Activated CD4-positive, alpha-beta T cell treated with anti-CD3 and anti-CD28 coated beads, Interleukin-2, amount 10 ng/mL, durations not matched to agents 24 days and 14 days (primary cell): ENCODE data around the gene EWSR1. TPM values are rescaled to one million over a fixed set of nuclear protein-coding genes. Genes with fewer than 3 reads are reported as not detected.

Experiments used
- DNase-seq: peaks from one replicate; pipeline ENCODE4 v3.0.0; 2022
- H3K27ac Mint-ChIP-seq: one replicate; pipeline ENCODE4 v1.8.0; 2022; ENCODE audit warnings: mild to moderate bottlenecking, mixed read lengths
- H3K27me3 Mint-ChIP-seq: one replicate; pipeline ENCODE4 v1.8.0; 2022; ENCODE audit warnings: mixed read lengths
- H3K36me3 Mint-ChIP-seq: one replicate; pipeline ENCODE4 v1.8.0; 2022; ENCODE audit warnings: low read depth, mild to moderate bottlenecking, mixed read lengths
- H3K4me1 Mint-ChIP-seq: one replicate; pipeline ENCODE4 v1.8.0; 2021; ENCODE audit warnings: mixed read lengths
- H3K4me3 Mint-ChIP-seq: one replicate; pipeline ENCODE4 v1.8.0; 2022; ENCODE audit warnings: mild to moderate bottlenecking, moderate library complexity, mixed read lengths
- H3K9me3 Mint-ChIP-seq: one replicate; pipeline ENCODE4 v1.8.0; 2021; ENCODE audit warnings: mixed read lengths
- intact Hi-C: fragments of 100-400 bp; cut with micrococcal nuclease; formaldehyde crosslinking; loops from one replicate; pipeline ENCODE4 v1.15.1; 2023
- total RNA-seq: library from RNA; stranded (reverse); gene quantifications from 2 replicates; pipeline ENCODE4 v1.2.3, GENCODE V29; 2022

EWSR1 gene
- total RNA-seq, 1 donor from 2014 or later: 445 TPM

DNA sequence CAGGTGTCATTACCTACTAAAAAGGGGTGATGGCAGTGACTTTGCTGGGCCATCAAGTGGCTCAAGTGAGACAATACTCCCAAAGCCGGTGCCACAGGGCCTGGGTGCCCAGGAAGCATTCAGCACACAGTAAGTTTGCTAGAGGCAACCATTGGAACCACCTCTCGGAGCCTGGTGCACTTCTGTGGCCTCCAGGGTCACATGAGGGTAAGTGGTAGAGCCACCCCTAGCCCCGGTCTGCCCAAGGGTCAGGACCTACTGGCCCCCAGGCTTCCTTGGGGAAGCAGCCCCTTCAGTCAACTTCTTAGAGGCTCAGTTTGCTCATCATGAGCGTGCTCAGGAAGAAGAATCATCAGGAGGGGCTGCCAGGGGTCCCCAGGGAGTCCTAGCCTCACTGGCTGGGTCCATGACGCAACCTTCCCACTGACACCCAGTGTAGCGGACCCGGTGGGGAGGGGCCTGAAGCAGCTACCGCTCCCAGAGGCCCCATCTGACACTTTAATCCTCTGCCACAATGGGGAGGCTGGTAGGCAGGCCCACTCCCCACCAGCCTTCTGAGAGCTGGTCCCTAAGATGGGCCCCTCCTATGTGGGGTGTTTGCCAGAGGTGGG, 64.9 kb downstream of the EWSR1 start:
- Mint-ChIP-seq H3K27me3 (no peaks in the 10 kb centered on the region), H3K4me3 (no peak overlapping the region), H3K36me3 (peaks cover 28% of the 10 kb centered on the region), H3K27ac (no peak overlapping the region), H3K4me1 (no peaks in the 10 kb centered on the region), H3K9me3 (no peaks in the 10 kb centered on the region)
- intact Hi-C loops: no loop called here
- no peak for DNase-seq

- Mint-ChIP-seq H3K27ac (no peak overlapping the region), H3K4me3 (no peak overlapping the region), H3K27me3 (no peaks in the 10 kb centered on the region), H3K9me3 (no peaks in the 10 kb centered on the region), H3K4me1 (no peaks in the 10 kb centered on the region), H3K36me3 (peaks cover 33% of the 10 kb centered on the region)
- DNase-seq: no peak
- intact Hi-C loops: no loop called here
Observed at GRCh38 chr22:29334148-29334547, 66.1 kb downstream of the EWSR1 start.

GRCh38 chr22:29334696-29335344, 66.8 kb downstream of the EWSR1 start:
- Mint-ChIP-seq H3K4me1 (no peaks in the 10 kb centered on the region), H3K4me3 (no peak overlapping the region), H3K9me3 (no peaks in the 10 kb centered on the region), H3K36me3 (peaks cover 34% of the 10 kb centered on the region), H3K27ac (no peak overlapping the region), H3K27me3 (no peaks in the 10 kb centered on the region)
- intact Hi-C loops: no loop called here
- DNase-seq: no peak

- H3K4me3 Mint-ChIP-seq: no peak overlapping the region
- H3K9me3 Mint-ChIP-seq: no peaks in the 10 kb centered on the region
- intact Hi-C loops: no loop called here
- DNase-seq: no peak
- H3K27ac Mint-ChIP-seq: no peak overlapping the region
- peaks cover 38% of the 10 kb centered on the region for H3K36me3 Mint-ChIP-seq
- H3K4me1 Mint-ChIP-seq: no peaks in the 10 kb centered on the region
- no peaks in the 10 kb centered on the region for H3K27me3 Mint-ChIP-seq
Observed at GRCh38 chr22:29335656-29336055, 67.6 kb downstream of the EWSR1 start.

DNA sequence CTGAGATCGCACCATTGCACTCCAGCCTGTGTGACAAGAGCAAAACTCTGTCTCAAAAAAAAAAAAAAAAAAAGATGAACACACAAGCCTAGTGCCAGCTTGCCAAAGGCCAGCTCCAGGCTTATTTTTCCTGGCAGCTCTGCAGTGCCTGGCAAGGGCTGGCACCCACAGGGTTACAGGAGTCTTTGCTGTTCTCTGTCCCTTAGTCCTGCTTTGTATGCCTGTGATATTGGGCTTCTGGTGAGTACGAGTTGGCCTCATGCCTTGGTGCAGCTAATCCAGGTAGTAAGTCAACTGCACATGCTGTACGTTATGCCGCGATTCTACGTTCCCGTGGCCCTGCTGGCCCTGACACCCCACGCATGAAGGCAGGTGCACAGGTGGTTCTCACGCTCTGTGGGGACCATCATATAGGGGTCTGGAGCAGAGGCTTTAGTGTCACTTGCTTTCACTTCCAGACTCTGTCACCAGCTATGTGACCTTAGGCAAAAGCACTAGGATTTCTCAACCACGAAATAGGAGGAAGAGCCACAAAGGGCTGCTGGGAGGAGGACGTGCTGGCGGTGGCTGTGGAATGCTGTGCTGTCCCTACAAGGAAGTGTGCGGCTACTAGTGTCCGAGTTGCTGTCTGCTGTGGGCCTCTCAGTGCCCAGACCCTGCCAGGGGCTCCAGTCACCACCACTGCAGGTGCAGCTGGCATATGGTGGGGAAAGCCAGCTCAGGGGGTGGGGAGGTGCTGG, 68.9 kb downstream of the EWSR1 start:
- no peak overlapping the region for H3K4me3 Mint-ChIP-seq
- H3K4me1 Mint-ChIP-seq: no peaks in the 10 kb centered on the region
- no peaks in the 10 kb centered on the region for H3K9me3 Mint-ChIP-seq
- no peak for DNase-seq
- H3K36me3 Mint-ChIP-seq: peaks cover 40% of the 10 kb centered on the region
- no peaks in the 10 kb centered on the region for H3K27me3 Mint-ChIP-seq
- intact Hi-C loops: no loop called here
- H3K27ac Mint-ChIP-seq: no peak overlapping the region

- Mint-ChIP-seq H3K4me1 (no peaks in the 10 kb centered on the region), H3K9me3 (no peaks in the 10 kb centered on the region), H3K36me3 (peaks cover 44% of the 10 kb centered on the region), H3K27me3 (no peaks in the 10 kb centered on the region), H3K4me3 (no peak overlapping the region), H3K27ac (no peak overlapping the region)
- intact Hi-C loops: no loop called here
- DNase-seq: no peak
Observed at GRCh38 chr22:29337631-29338284, 69.7 kb downstream of the EWSR1 start.

GRCh38 chr22:29338398-29338797, 70.3 kb downstream of the EWSR1 start:
- Mint-ChIP-seq H3K4me1 (no peaks in the 10 kb centered on the region), H3K27me3 (no peaks in the 10 kb centered on the region), H3K36me3 (peaks cover 46% of the 10 kb centered on the region), H3K27ac (no peak overlapping the region), H3K4me3 (no peak overlapping the region), H3K9me3 (no peaks in the 10 kb centered on the region)
- DNase-seq: no peak
- intact Hi-C loops: no loop called here

GRCh38 chr22:29339381-29340235, 71.5 kb downstream of the EWSR1 start:
- no peak overlapping the region for H3K4me3 Mint-ChIP-seq
- no peaks in the 10 kb centered on the region for H3K9me3 Mint-ChIP-seq
- no peaks in the 10 kb centered on the region for H3K4me1 Mint-ChIP-seq
- intact Hi-C loops: no loop called here
- H3K27ac Mint-ChIP-seq: no peak overlapping the region
- peaks cover 44% of the 10 kb centered on the region for H3K36me3 Mint-ChIP-seq
- no peak for DNase-seq
- no peaks in the 10 kb centered on the region for H3K27me3 Mint-ChIP-seq

- Mint-ChIP-seq H3K4me3 (no peak overlapping the region), H3K9me3 (no peaks in the 10 kb centered on the region), H3K27ac (no peak overlapping the region), H3K4me1 (no peaks in the 10 kb centered on the region), H3K27me3 (no peaks in the 10 kb centered on the region), H3K36me3 (peaks cover 42% of the 10 kb centered on the region)
- DNase-seq: no peak
- intact Hi-C loops: no loop called here
Observed at GRCh38 chr22:29340566-29340965, 72.5 kb downstream of the EWSR1 start.

GRCh38 chr22:29341056-29341848, 73.2 kb downstream of the EWSR1 start:
- intact Hi-C loops: no loop called here
- no peak for DNase-seq
- Mint-ChIP-seq H3K36me3 (peaks cover 46% of the 10 kb centered on the region), H3K9me3 (no peaks in the 10 kb centered on the region), H3K4me1 (no peaks in the 10 kb centered on the region), H3K27me3 (no peaks in the 10 kb centered on the region), H3K27ac (no peak overlapping the region), H3K4me3 (no peak overlapping the region)

DNA sequence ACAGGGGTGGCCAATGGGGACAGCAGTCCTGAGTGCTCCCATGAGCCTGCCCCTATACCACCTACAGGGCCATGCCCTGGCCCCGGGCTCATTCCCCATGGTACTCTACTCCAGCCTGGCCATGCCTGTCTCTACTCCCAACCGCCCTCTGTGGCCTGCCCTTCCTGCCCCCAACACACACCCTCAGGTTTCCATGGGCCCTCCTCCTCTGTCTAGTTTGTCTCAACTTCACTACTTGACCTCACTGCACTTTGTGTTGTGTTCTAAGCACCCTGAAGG, 73.7 kb downstream of the EWSR1 start:
- no peak for DNase-seq
- H3K27ac Mint-ChIP-seq: no peak overlapping the region
- no peaks in the 10 kb centered on the region for H3K9me3 Mint-ChIP-seq
- no peak overlapping the region for H3K4me3 Mint-ChIP-seq
- no peaks in the 10 kb centered on the region for H3K4me1 Mint-ChIP-seq
- H3K27me3 Mint-ChIP-seq: no peaks in the 10 kb centered on the region
- intact Hi-C loops: no loop called here
- H3K36me3 Mint-ChIP-seq: peaks cover 48% of the 10 kb centered on the region

- intact Hi-C loops: no loop called here
- H3K4me1 Mint-ChIP-seq: no peaks in the 10 kb centered on the region
Observed at GRCh38 chr22:29342177-29342576, 74.1 kb downstream of the EWSR1 start.

More at GRCh38 chr22:29342177-29342576, 74.1 kb downstream of the EWSR1 start:
- DNase-seq: no peak
- peaks cover 47% of the 10 kb centered on the region for H3K36me3 Mint-ChIP-seq
- H3K9me3 Mint-ChIP-seq: no peaks in the 10 kb centered on the region
- H3K4me3 Mint-ChIP-seq: no peak overlapping the region
- H3K27ac Mint-ChIP-seq: no peak overlapping the region
- no peaks in the 10 kb centered on the region for H3K27me3 Mint-ChIP-seq
